Stimulated activated CD8-positive, alpha-beta memory T cell treated with anti-CD3 and anti-CD28 coated beads, Interleukin-2, amount 100 ng/mL, for 48 hours (primary cell): ENCODE results near the gene MRPL47.
A peak's percentile ranks its signal among the peaks of the same experiment; 100 is the strongest.
"Not testable (repeated sequence)": the region's sequence is repeated elsewhere in the genome, so short reads cannot be mapped to it uniquely, and the experiment has no call there.

Source experiments
- DNase-seq, 2 donors: peaks; one replicate each; pipeline ENCODE4 v3.0.0-alpha.2; 2020; ENCODE audit warnings: low read depth in 2 of 2

The MRPL47 gene

GRCh38 chr3:179604321-179605078 lies at the start of gene MRPL47, which contains the start of gene NDUFB5:
TSS of gene MRPL47 (minus strand) at chr3:179604638. CDS start at chr3:179604624, 14 bp downstream.
TSS of gene NDUFB5 (plus strand) at chr3:179604794. CDS start at chr3:179604816, 22 bp downstream.
- peak; percentile 74 to 89 for DNase-seq

- peak; percentile 39 to 40 for DNase-seq
Measured at GRCh38 chr3:179653096-179653797, 48.8 kb upstream of the MRPL47 start.

- peak; percentile 30 to 42 for DNase-seq
Measured at GRCh38 chr3:179652447-179653095, 48.1 kb upstream of the MRPL47 start, which contains the start of gene USP13. TSS of gene USP13 (plus strand) at chr3:179653040. CDS start at chr3:179653226, 186 bp downstream.

GRCh38 chr3:179651687-179652446 lies 47.4 kb upstream of the MRPL47 start:
- DNase-seq: no peak

- DNase-seq: no peak
Measured at GRCh38 chr3:179646177-179646576, 41.7 kb upstream of the MRPL47 start.

- not testable (repeated sequence) for DNase-seq
Measured at GRCh38 chr3:179643837-179644236, 39.4 kb upstream of the MRPL47 start.

- DNase-seq: no peak
Measured at GRCh38 chr3:179642871-179643270, 38.4 kb upstream of the MRPL47 start.

GRCh38 chr3:179640469-179640868 lies 36.0 kb upstream of the MRPL47 start:
- no peak for DNase-seq

GRCh38 chr3:179630753-179631451 lies 26.5 kb upstream of the MRPL47 start:
- no peak for DNase-seq

- DNase-seq: no peak
Measured at GRCh38 chr3:179624451-179624850, 20.0 kb upstream of the MRPL47 start.

GRCh38 chr3:179622023-179622422 lies 17.6 kb upstream of the MRPL47 start:
- DNase-seq: no peak

- no peak for DNase-seq
Measured at GRCh38 chr3:179615458-179616173, 11.2 kb upstream of the MRPL47 start.

GRCh38 chr3:179613807-179614206 lies 9.4 kb upstream of the MRPL47 start:
- DNase-seq: no peak

- DNase-seq: no peak
Measured at GRCh38 chr3:179610066-179610465, 5.6 kb upstream of the MRPL47 start.

- no peak for DNase-seq
Measured at GRCh38 chr3:179608931-179609720, 4.7 kb upstream of the MRPL47 start.

- DNase-seq: no peak
Measured at GRCh38 chr3:179606534-179607085, 2.2 kb upstream of the MRPL47 start.

- no peak for DNase-seq
Measured at GRCh38 chr3:179603831-179604230, 607 bp downstream of the MRPL47 start.

GRCh38 chr3:179603321-179603720 lies 1.1 kb downstream of the MRPL47 start:
- no peak for DNase-seq

- DNase-seq: no peak
Measured at GRCh38 chr3:179599531-179599930, 4.9 kb downstream of the MRPL47 start.
